GM10266 (cell line): ENCODE results near the gene CEBPA.

Experiments used
- DNase-seq: peaks from one replicate; pipeline ENCODE4 v3.0.0; 2012; ENCODE audit errors: extremely low spot score
- CTCF ChIP-seq: IDR thresholded peaks from 2 replicates; pipeline ENCODE4 v1.5.1; 2012; ENCODE audit warnings: mild to moderate bottlenecking, low read depth; ENCODE audit not compliant: control insufficient read depth, insufficient read depth; ENCODE audit errors: missing control alignments

The CEBPA gene

GRCh38 chr19:33273065-33273736, 29.1 kb downstream of the CEBPA start:
- no peak for DNase-seq
- TF ChIP-seq CTCF = no peak

- TF ChIP-seq CTCF = no peak
- DNase-seq = no peak
Observed at GRCh38 chr19:33271246-33272021, 30.9 kb downstream of the CEBPA start.

- TF ChIP-seq CTCF = no peak
- no peak for DNase-seq
Observed at GRCh38 chr19:33270769-33271168, 31.6 kb downstream of the CEBPA start.

GRCh38 chr19:33269016-33269415, 33.3 kb downstream of the CEBPA start:
- DNase-seq = no peak
- TF ChIP-seq CTCF = no peak

- DNase-seq = no peak
- TF ChIP-seq CTCF = no peak
Observed at GRCh38 chr19:33268162-33268991, 34.0 kb downstream of the CEBPA start.

GRCh38 chr19:33267706-33268105, 34.6 kb downstream of the CEBPA start:
- DNase-seq = no peak
- no peak for TF ChIP-seq CTCF
